Measurements from ENCODE around the gene LIX1L.
A peak's percentile ranks its signal among the peaks of the same experiment; 100 is the strongest.

The LIX1L gene

GRCh38 chr1:145985502-145986439, 28.0 kb upstream of the LIX1L start:
- DNase-seq (ENCODE audit: low read depth, low spot score), result no peak

DNA sequence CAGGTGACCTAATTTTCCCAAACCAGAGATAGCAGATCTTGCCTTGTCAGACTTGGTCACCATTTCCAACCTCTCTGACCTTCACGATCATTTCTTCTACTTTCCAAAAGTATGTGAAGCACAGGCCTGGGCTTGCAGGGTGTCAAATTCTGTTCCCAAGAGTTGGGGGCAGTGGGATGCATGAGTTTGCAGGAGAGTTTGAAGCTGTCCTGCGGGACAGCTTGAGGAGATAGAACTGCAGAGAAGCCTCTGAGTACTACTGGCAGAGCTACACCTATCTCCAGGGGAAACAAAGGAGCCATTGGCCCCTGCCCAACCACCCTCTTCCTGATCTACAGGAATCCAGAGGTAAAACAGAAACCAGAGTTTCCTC, 27.3 kb upstream of the LIX1L start:
- DNase-seq (ENCODE audit: low read depth, low spot score), result no peak

GRCh38 chr1:145983960-145984830, 26.4 kb upstream of the LIX1L start:
- DNase-seq (ENCODE audit: low read depth, low spot score), result no peak

GRCh38 chr1:145983206-145983675, 25.4 kb upstream of the LIX1L start:
- DNase-seq (ENCODE audit: low read depth, low spot score), result no peak

DNA sequence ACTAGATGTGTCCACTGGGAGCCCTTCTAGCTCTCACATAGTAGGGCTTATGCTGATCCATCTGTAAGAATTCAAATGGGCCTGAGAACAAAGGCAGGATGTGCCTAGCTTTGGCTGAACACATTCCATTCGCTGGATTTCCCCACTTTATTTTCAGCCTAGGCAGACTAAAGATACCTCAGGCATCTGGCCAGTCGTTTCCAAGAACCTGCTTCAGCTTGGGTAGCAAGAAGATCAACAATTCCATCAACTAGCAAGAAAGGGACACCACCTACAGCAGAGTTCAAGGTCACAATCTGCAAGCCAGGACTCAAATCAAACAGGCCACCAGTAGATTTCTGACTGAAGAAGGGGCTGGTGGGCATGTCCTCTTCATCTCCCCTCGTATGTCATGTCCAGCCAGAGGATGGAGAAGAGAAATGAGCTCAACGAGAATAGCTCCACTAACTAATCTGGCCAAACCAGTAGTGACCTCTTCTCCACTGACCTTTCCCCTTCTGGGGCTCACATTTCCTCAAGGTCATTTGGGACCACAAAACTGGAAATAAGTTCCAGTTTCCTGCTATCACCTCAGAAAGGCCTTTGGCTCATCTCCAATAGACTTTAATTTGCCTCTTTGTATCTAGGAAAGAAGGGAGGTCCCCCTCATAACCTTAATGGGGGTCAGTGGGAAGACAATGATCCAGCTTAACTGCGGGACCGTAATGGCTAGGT, 24.4 kb upstream of the LIX1L start:
- no peak for DNase-seq (ENCODE audit: low read depth, low spot score)

GRCh38 chr1:145980457-145980994, 22.7 kb upstream of the LIX1L start:
- no peak for DNase-seq (ENCODE audit: low read depth, low spot score)

- no peak for DNase-seq (ENCODE audit: low read depth, low spot score)
Observed at GRCh38 chr1:145979746-145980456, 22.1 kb upstream of the LIX1L start.

DNA sequence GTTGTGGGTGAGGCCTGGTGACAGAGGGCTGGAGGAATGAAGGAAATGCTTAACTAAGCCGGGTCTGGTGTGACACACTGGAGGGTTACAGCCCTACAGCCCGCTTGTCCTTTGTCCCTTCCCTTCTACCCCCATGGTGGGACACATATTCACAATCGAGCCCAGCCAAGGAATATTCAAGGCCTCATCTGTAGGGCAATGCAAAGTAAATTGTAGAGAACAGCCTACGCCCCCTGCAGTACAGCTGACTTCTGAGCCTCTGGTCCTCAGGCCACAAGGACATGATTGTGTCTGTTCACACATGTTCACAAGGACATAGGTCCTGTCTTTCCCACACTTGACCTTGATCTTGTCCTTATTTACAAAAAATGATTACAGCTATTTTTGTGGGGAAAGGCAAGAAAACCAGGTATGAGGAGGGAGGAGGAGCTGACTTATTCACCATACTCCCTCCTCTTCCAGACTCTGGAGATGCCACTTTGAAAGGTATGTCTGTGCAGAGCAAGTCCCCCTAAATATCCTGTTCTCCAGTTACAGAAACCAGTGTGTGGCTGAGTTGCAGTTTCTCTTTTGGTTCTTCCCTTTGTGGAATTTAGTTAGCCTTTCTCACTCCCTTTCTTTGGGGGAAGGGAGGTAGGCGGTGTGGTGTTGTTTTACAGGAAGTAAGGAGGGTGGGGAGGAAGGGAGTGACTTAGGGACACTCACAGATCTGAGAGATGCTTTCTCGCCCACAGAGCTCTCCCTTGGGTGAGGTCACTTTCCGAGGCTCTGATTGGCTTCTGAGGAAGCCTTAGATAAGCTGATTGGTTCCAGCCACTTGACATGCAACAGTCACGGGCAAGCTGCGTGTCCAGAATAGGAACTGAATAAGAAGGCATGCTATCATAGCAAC, 21.3 kb upstream of the LIX1L start:
- peak; percentile 60 for DNase-seq (ENCODE audit: low read depth, low spot score)

DNA sequence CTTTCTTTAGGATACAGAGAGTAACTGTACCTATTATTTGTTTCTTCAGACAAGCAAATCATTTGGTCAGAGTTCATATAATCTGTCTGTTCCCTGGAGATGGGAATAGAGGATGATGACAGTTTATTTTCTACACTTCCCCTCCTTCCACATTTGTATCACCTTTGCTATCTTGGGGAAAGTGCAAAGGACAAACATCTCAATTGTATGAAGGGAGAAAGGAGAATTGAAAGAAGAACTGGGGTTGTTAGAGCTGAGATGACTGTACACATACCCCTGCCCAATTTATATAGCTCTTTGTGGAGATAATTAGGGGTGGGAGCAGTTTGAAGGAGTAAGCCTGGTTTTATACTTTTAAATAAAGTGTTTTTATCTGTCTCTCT, 20.6 kb upstream of the LIX1L start:
- no peak for DNase-seq (ENCODE audit: low read depth, low spot score)

- DNase-seq (ENCODE audit: low read depth, low spot score), result peak; percentile 63
Observed at GRCh38 chr1:145977486-145978470, 20.0 kb upstream of the LIX1L start.

- no peak for DNase-seq (ENCODE audit: low read depth, low spot score)
Observed at GRCh38 chr1:145977016-145977415, 19.2 kb upstream of the LIX1L start.

- no peak for DNase-seq (ENCODE audit: low read depth, low spot score)
Observed at GRCh38 chr1:145975216-145975615, 17.4 kb upstream of the LIX1L start.

- DNase-seq (ENCODE audit: low read depth, low spot score), result no peak
Observed at GRCh38 chr1:145974721-145975120, 16.9 kb upstream of the LIX1L start.

DNA sequence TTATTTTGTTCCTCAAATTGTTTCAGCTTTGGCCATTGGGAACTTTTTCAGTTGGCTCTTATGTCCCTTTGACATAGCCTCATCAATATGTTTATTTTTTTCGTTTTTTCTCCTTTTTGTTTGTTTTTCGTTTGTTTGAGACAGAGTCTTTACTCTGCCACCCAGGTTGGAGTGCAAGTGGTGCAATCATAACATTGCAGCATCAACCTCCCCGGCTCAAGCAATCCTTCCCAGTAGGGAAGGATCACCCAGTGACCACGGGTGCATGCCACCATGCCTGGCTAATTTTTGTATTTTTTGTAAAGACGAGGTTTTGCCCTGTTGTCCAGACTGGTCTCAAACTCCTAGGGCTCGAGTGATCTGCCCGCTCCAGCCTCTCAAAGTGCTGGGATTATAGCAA, 14.8 kb upstream of the LIX1L start:
- DNase-seq (ENCODE audit: low read depth, low spot score), result no peak

DNA sequence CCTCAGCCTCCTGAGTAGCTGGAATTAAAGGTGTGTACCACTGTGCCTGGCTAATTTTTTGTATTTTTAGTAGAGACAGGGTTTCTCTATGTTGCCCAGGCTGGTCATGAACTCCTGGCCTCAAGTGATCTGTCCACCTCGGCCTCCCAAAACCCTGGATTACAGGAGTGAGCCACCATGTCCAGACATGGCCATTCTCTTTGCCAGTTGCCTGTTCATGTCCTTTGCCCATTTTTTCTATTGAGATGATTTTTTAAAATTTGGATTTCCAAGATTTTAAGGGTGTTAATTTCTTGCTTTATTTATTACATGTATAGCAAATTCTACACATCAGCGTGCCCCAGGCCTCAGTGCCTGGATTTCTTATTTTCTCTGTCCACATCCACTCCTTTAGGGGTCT, 9.5 kb upstream of the LIX1L start:
- DNase-seq (ENCODE audit: low read depth, low spot score), result no peak

DNA sequence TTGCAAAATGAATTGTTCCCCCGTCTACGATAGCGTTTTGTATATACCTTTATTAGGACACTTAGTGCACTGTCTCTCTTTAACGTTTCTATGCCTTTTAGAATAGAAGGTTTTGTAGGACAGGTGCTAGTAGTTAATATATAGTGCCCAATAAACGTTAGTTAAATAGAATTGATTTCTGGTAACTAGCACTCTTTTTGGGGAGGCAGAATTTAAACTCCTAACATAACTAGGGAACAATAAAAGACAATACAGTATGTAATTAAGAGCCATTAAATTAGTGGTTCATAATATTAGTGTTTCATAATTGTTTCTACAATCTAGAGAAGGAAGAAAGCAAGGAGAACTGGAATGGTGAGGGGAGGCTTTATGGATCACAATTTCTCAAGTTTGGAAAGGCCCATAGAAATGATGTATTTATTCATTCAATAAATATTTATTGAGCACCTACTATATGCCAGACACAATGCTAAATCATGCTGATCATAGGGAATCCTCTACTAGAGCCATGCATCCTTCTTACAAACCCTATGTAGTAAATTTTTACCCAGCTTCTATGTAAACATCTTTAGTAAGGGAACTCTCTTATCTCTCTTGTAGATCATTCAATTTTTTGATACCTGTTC, 7.4 kb upstream of the LIX1L start:
- no peak for DNase-seq (ENCODE audit: low read depth, low spot score)

- DNase-seq (ENCODE audit: low read depth, low spot score), result peak; percentile 82
Observed at GRCh38 chr1:145964328-145965118, 6.7 kb upstream of the LIX1L start, which contains the start of the genes ANKRD34A and POLR3GL. Gene ANKRD34A (minus strand): TSS chr1:145964575. CDS start chr1:145961759, 2,816 bp downstream. Gene POLR3GL (plus strand): TSS chr1:145964690. CDS start chr1:145974866, 10,176 bp downstream.
